Heart right ventricle (tissue), 16 donors: ENCODE data around the gene PKHD1. TPM values are rescaled to one million over a fixed set of nuclear protein-coding genes. Genes with fewer than 3 reads are reported as not detected.

Source experiments
- ATAC-seq, 8 donors: fragments of 200-7000 bp; cut with Tn5 transposase; one replicate each; pipeline ENCODE4 v1.9.1; 2020; ENCODE audit warnings: mild to moderate bottlenecking in 8 of 8, moderate library complexity in 8 of 8, moderate number of reproducible peaks in 1 of 8
- DNase-seq, 2 donors: peaks; one replicate each; pipeline ENCODE4 v3.0.0-alpha.2; 2020
- H3K27ac ChIP-seq, 10 donors: fragments of 200-600 bp; sonication (generic) in 2 of 10; one replicate each; pipeline versions ENCODE4 v1.5.0 to v1.8.0; 2020 to 2022; ENCODE audit warnings: mild to moderate bottlenecking in 3 of 10
- H3K27me3 ChIP-seq, 7 donors: fragments of 200-600 bp; one replicate each; pipeline ENCODE4 v1.8.0; 2021 to 2022; ENCODE audit warnings: mild to moderate bottlenecking in 2 of 7
- H3K36me3 ChIP-seq, 9 donors: fragments of 200-600 bp; sonication (generic) in 1 of 9; one replicate each; pipeline versions ENCODE4 v1.5.0 to v1.8.0; 2020 to 2022; ENCODE audit warnings: mild to moderate bottlenecking in 2 of 9
- H3K4me1 ChIP-seq, 9 donors: fragments of 200-600 bp; sonication (generic) in 1 of 9; one replicate each; pipeline versions ENCODE4 v1.5.0 to v1.8.0; 2020 to 2022; ENCODE audit warnings: mild to moderate bottlenecking in 4 of 9
- H3K4me3 ChIP-seq, 10 donors: fragments of 200-600 bp; sonication (generic) in 2 of 10; one replicate each; pipeline versions ENCODE4 v1.5.0 to v1.8.0; 2020 to 2022; ENCODE audit warnings: mild to moderate bottlenecking in 7 of 10, moderate library complexity in 2 of 10
- H3K9me3 ChIP-seq, 11 donors: fragments of 200-600 bp in 10 of 11; sonication (generic) in 2 of 11; one replicate each; pipeline versions ENCODE4 v1.5.0 to v1.8.0; 2013 to 2022; ENCODE audit warnings: mild to moderate bottlenecking in 2 of 11, control low read depth in 1 of 11, moderate library complexity in 1 of 11
- WGBS, 2 donors: extraction: QIAGEN DNeasy Blood & Tissue Kit; methylation state at CpG; one replicate each; pipeline ENCODE4 v1.1.7; 2013; ENCODE audit warnings: inconsistent platforms in 1 of 2; 5-methylcytosine and 5-hydroxymethylcytosine counted together
- intact Hi-C, 10 donors: fragments of 100-400 bp; cut with DNase I; formaldehyde crosslinking; loops; one replicate each; pipeline versions ENCODE4 v1.11.1 to v1.14.2; 2022
- polyA plus RNA-seq, 2 donors: library from polyadenylated mRNA; stranded (reverse); fragments of 200-250 nt; gene quantifications; one replicate each; pipeline ENCODE4 v1.2.3, GENCODE V29; 2013
- total RNA-seq, 10 donors: library from RNA; stranded (reverse); fragmentation: NEBNext Ultra II Directional in 3 of 10; extraction: Animal tissue kit (Norgen Biotek cat#: 25700) in 3 of 10; gene quantifications; one replicate each; pipeline versions ENCODE4 v1.2.1 to v1.2.4, GENCODE V29; 2021 to 2023
- TF ChIP-seq, protein P1 (sequence below), 9 donors: fragments of 200-600 bp; sonication (generic) in 2 of 9; IDR thresholded peaks; one replicate each; pipeline versions ENCODE4 v1.5.0 to v1.8.0; 2021 to 2022; ENCODE audit warnings: antibody characterized with exemption in 9 of 9, mild to moderate bottlenecking in 5 of 9, moderate library complexity in 1 of 9
- donor health status: Arrhythmogenic right ventricular cardiomyopathy.
- donor health status: ischemic (EF 13 %, LVEDD 7.1; RV severe dilation, severe dysfunction).
- donor health status: healthy with polysubstance abuse.
- donor health status: DM: no; HTN: yes; CAD: no.
- donor health status: DM: no; HTN: no; CAD: no.
- donor health status: ischemic (EF 25% LVEDD 6.9; RV normal size, moderate dysfunction).
- donor health status: ischemic (EF 25% LVEDD 5.7; RV mildly dilated, moderate dysfunction).
- donor health status: healthy.
- donor health status: DM: yes; HTN: yes; CAD: no.
- donor health status: Ischemic cardiomyopathy.
- donor health status: ischemic (EF 35%, LVEDD 5.7; RV mildly dilated, moderate dysfunction).
- donor health status: nonischemic (EF 11% LVEDD 7.7; RV severe dilation, severe dysfunction).
- donor health status: DM: yes; HTN: yes; CAD: no.
- donor health status: PGD.
- donor health status: ischemic (EF 29% LVEDD 5.4; RV normal size, mild dysfunction).
- donor health status: nonischemic (EF 23%, LVEDD 6.1; RV moderate dilation, normal function).

PKHD1 gene
- total and polyA plus RNA-seq, 12 donors: under 0.01 to 0.07 (median 0.02) TPM; not detected in 7

DNA sequence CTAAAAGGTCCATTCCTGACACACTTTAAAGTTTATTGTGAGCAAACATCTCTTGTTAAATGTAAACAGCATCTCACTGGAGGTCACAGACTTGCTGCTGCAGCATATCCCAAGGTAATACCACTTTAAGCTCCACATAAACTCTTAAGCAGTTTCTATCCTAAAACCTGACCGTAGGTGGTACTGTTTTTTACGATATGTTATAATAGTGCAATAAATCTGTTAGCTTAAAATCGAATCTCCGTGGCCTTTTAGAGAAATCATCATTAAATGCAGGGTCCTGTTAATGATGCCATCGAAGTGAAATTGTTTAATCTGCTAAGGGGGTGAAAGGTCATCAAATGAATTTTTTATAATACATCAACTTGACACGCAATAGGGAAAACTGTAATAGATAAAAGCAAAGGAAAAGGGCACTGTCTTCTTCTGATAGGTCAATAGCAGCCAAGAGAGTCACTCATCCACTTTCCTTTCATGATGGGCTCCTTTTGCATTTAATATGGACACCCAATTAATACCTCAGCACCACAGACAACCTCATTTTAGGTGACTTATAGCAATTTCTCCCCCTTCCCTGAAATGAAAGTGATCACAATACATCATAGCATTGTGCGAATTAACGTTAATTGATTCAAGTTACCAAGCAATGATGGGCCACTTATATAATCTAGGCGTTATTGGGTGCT lies 436.1 kb downstream of the PKHD1 start:
- intact Hi-C loops: no loop called here
- WGBS, 2 donors: 82 to 83% methylated on average over 9 of the region's 9 CpGs
- DNase-seq: no peak
- Histone ChIP-seq H3K9me3 (no peaks in the 10 kb centered on the region), H3K4me1 (no peaks in the 10 kb centered on the region), H3K4me3 (no peak overlapping the region), H3K27me3 (no peaks in the 10 kb centered on the region), H3K27ac (no peak overlapping the region), H3K36me3 (no peaks in the 10 kb centered on the region)
- ATAC-seq: no peak
- TF ChIP-seq, protein P1, sequence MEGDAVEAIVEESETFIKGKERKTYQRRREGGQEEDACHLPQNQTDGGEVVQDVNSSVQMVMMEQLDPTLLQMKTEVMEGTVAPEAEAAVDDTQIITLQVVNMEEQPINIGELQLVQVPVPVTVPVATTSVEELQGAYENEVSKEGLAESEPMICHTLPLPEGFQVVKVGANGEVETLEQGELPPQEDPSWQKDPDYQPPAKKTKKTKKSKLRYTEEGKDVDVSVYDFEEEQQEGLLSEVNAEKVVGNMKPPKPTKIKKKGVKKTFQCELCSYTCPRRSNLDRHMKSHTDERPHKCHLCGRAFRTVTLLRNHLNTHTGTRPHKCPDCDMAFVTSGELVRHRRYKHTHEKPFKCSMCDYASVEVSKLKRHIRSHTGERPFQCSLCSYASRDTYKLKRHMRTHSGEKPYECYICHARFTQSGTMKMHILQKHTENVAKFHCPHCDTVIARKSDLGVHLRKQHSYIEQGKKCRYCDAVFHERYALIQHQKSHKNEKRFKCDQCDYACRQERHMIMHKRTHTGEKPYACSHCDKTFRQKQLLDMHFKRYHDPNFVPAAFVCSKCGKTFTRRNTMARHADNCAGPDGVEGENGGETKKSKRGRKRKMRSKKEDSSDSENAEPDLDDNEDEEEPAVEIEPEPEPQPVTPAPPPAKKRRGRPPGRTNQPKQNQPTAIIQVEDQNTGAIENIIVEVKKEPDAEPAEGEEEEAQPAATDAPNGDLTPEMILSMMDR (IDR thresholded peaks at IDR 0.05): no peak

DNA sequence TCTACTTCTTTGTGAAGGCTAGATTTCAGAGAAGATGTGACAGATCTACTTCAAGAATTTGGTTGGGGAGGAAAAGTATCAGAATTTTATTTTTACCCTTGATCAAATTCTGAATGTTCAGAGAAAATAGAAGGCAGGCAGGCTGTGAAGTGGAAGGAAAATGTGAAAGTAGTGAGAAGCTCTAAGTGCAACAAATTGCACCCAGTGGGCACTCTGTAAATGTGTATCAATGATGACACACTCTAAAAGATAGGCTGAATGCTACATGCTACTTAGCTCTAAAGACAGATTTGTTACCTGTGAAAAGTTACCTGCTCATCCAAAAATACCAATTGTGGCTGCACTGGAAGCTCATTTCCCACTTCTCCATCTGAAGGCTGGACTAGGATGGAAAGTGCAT lies 438.6 kb downstream of the PKHD1 start:
- Histone ChIP-seq H3K27ac (no peak overlapping the region), H3K27me3 (no peaks in the 10 kb centered on the region), H3K9me3 (no peaks in the 10 kb centered on the region), H3K4me1 (no peaks in the 10 kb centered on the region), H3K4me3 (no peak overlapping the region), H3K36me3 (no peaks in the 10 kb centered on the region)
- ATAC-seq: no peak
- intact Hi-C loops: no loop called here
- TF ChIP-seq, protein P1 (IDR thresholded peaks at IDR 0.05): no peak
- DNase-seq: no peak

DNA sequence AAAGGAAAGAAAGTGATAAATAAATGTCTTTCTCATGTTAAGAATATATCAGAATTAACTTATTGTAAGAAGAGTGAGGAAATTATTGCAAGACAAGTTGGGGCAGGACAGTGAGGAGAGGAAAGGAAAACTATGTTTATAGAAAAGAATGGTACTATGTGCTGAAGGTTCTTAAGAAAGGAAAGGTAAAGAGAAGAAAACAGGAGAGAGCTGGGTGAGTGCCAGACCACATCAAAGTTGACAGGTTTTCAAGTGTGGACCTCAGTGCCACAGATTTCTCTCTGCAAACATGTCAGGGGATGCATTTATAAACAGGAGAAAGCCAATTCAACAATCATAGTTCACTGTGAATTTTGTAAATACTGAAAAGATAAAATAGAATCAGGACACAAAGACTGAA lies 439.2 kb downstream of the PKHD1 start:
- ATAC-seq (no peak), DNase-seq (no peak)
- Histone ChIP-seq H3K36me3 (no peaks in the 10 kb centered on the region), H3K9me3 (no peaks in the 10 kb centered on the region), H3K27ac (no peak overlapping the region), H3K4me3 (no peak overlapping the region), H3K4me1 (no peaks in the 10 kb centered on the region), H3K27me3 (no peaks in the 10 kb centered on the region)
- intact Hi-C loops: no loop called here
- TF ChIP-seq, protein P1 (IDR thresholded peaks at IDR 0.05): no peak

DNA sequence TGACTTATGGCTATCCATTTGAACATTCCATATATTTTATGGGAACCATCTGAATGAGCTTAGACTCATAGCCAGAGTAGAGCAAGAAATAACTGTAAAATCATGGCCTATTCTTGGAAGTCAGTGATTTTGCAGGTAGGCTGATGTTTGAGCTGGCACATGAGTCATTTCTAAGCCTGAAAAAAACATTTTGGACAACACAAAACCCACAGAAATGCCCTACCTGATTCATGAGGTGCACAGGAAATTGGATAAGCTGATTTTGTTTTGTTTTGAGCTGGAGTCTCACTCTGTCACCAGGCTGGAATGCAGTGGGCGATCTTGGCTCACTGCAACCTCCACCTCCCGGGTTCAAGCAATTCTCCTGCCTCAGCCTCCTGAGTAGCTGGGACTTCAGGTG lies 443.0 kb downstream of the PKHD1 start:
- 77 to 88% methylated on average over 2 of the region's 2 CpGs for WGBS, 2 donors
- H3K27me3 ChIP-seq: no peaks in the 10 kb centered on the region
- ATAC-seq (no peak), DNase-seq (no peak)
- intact Hi-C loops: no loop called here
- H3K9me3 ChIP-seq: peaks cover 0 to 3% (median 0%) of the 10 kb centered on the region in 11 donors
- no peak overlapping the region for H3K4me3 ChIP-seq
- TF ChIP-seq, protein P1 (IDR thresholded peaks at IDR 0.05): no peak
- H3K27ac ChIP-seq: no peak overlapping the region
- no peaks in the 10 kb centered on the region for H3K36me3 ChIP-seq
- H3K4me1 ChIP-seq: no peaks in the 10 kb centered on the region
